ENCODE measurements around the gene ETV1. TPM values are rescaled to one million over a fixed set of nuclear protein-coding genes. Genes with fewer than 3 reads are reported as not detected.

The ETV1 gene
- total RNA-seq, 1 experiment from 2014 or later: 0.52 TPM

DNA sequence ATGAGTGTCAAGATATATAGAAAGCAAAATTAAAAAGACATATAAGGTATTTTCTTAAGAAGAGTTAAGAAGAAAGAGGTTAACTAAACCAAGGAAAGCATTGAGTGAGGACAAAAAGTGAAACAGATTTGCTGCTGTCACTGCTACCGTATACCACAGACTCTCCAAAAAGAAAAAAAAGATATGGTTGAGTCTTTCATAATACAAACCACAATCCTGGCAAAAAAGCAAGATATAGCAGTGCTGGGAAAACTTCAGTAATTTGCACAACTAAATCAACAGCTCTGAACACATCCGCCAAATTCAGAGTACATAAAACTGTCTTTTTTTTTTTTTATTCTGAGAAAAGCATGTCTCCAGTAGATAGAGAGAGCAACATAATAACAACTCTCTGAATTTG is 114.7 kb downstream of the ETV1 start:
- Histone ChIP-seq H3K9me3 (no peaks in the 10 kb centered on the region), H3K36me3 (ENCODE audit: control insufficient read depth, insufficient read depth, low read length) (no peaks in the 10 kb centered on the region), H3K4me3 (ENCODE audit: low read depth, low read length) (no peak overlapping the region), H3K27me3 (replicated peaks; ENCODE audit: control insufficient read depth, insufficient read depth, low read length) (no peaks in the 10 kb centered on the region; the same call in 1 of the 2 replicates), H3K4me1 (no peaks in the 10 kb centered on the region)
- no TSS peak for BruUV-seq (replicated peaks)
- intact Hi-C loops (cut with micrococcal nuclease; ENCODE audit: unreplicated experiment): no loop called here
- Mint-ChIP-seq H3K36me3 (ENCODE audit: insufficient read depth, unreplicated experiment) (no peaks in the 10 kb centered on the region), H3K9me3 (ENCODE audit: unreplicated experiment) (no peaks in the 10 kb centered on the region), H3K27ac (ENCODE audit: unreplicated experiment) (no peak overlapping the region), H3K27me3 (ENCODE audit: insufficient read depth, unreplicated experiment) (peaks cover 27% of the 10 kb centered on the region), H3K4me1 (ENCODE audit: low read depth, unreplicated experiment) (no peaks in the 10 kb centered on the region), H3K4me3 (ENCODE audit: unreplicated experiment) (no peak overlapping the region)
- POLR2A ChIA-PET: no interaction called here
- no peak for DNase-seq
- CTCF ChIA-PET: no interaction called here
- no peak for TF ChIP-seq CTCF (IDR thresholded peaks at IDR 0.05; ENCODE audit: insufficient read depth in 1 of 2, low read depth in 1 of 2, low read length in 1 of 2, severe bottlenecking in 1 of 2, unreplicated experiment in 1 of 2)

DNA sequence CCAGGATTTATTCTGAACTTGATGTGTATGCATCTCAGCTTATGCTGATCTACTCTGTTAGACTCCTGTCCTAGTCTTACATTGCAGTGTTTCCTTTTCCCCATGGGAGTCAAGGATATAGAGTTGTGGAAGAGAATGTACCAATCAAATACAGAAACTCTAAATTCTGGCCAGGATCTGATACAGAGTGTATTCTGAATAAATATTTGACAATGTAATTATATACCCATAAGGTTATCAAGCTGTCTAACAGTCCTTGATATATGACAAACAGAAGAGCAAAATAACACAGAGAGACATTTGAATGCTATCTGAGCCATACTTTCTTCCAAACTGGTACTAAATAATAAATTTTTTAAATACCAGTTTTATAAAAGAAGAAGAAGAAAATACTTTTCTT is 116.8 kb downstream of the ETV1 start:
- H3K36me3 ChIP-seq (ENCODE audit: control insufficient read depth, insufficient read depth, low read length): no peaks in the 10 kb centered on the region
- no peak overlapping the region for H3K4me3 ChIP-seq (ENCODE audit: low read depth, low read length)
- CTCF ChIA-PET: no interaction called here
- no peaks in the 10 kb centered on the region for H3K9me3 Mint-ChIP-seq (ENCODE audit: unreplicated experiment)
- intact Hi-C loops (cut with micrococcal nuclease; ENCODE audit: unreplicated experiment): no loop called here
- no peak for DNase-seq
- H3K9me3 ChIP-seq: no peaks in the 10 kb centered on the region
- no peak for TF ChIP-seq CTCF (IDR thresholded peaks at IDR 0.05; ENCODE audit: insufficient read depth in 1 of 2, low read depth in 1 of 2, low read length in 1 of 2, severe bottlenecking in 1 of 2, unreplicated experiment in 1 of 2)
- no peaks in the 10 kb centered on the region; the same call in 1 of the 2 replicates for H3K27me3 ChIP-seq (replicated peaks; ENCODE audit: control insufficient read depth, insufficient read depth, low read length)
- no peaks in the 10 kb centered on the region for H3K36me3 Mint-ChIP-seq (ENCODE audit: insufficient read depth, unreplicated experiment)
- BruUV-seq (replicated peaks): no TSS peak
- no peaks in the 10 kb centered on the region for H3K4me1 ChIP-seq
- H3K27ac Mint-ChIP-seq (ENCODE audit: unreplicated experiment): no peak overlapping the region
- POLR2A ChIA-PET: no interaction called here
- no peaks in the 10 kb centered on the region for H3K4me1 Mint-ChIP-seq (ENCODE audit: low read depth, unreplicated experiment)
- peaks cover 29% of the 10 kb centered on the region for H3K27me3 Mint-ChIP-seq (ENCODE audit: insufficient read depth, unreplicated experiment)
- H3K4me3 Mint-ChIP-seq (ENCODE audit: unreplicated experiment): no peak overlapping the region

GRCh38 chr7:13871008-13871407 is 118.5 kb downstream of the ETV1 start:
- Mint-ChIP-seq H3K4me1 (ENCODE audit: low read depth, unreplicated experiment) (no peaks in the 10 kb centered on the region), H3K9me3 (ENCODE audit: unreplicated experiment) (no peaks in the 10 kb centered on the region), H3K4me3 (ENCODE audit: unreplicated experiment) (no peak overlapping the region), H3K27me3 (ENCODE audit: insufficient read depth, unreplicated experiment) (peaks cover 20% of the 10 kb centered on the region), H3K27ac (ENCODE audit: unreplicated experiment) (no peak overlapping the region), H3K36me3 (ENCODE audit: insufficient read depth, unreplicated experiment) (no peaks in the 10 kb centered on the region)
- POLR2A ChIA-PET: no interaction called here
- Histone ChIP-seq H3K36me3 (ENCODE audit: control insufficient read depth, insufficient read depth, low read length) (no peaks in the 10 kb centered on the region), H3K27me3 (replicated peaks; ENCODE audit: control insufficient read depth, insufficient read depth, low read length) (no peaks in the 10 kb centered on the region), H3K4me1 (no peaks in the 10 kb centered on the region), H3K9me3 (no peaks in the 10 kb centered on the region), H3K4me3 (ENCODE audit: low read depth, low read length) (no peak overlapping the region)
- intact Hi-C loops (cut with micrococcal nuclease; ENCODE audit: unreplicated experiment): no loop called here
- TF ChIP-seq CTCF (IDR thresholded peaks at IDR 0.05; ENCODE audit: insufficient read depth in 1 of 2, low read depth in 1 of 2, low read length in 1 of 2, severe bottlenecking in 1 of 2, unreplicated experiment in 1 of 2): no peak
- no TSS peak for BruUV-seq (replicated peaks)
- CTCF ChIA-PET: no interaction called here
- DNase-seq: no peak

All from Caco-2 (cell line).